HepG2 (cell line): ENCODE results near the gene DAAM1. TPM values are rescaled to one million over a fixed set of nuclear protein-coding genes. Genes with fewer than 3 reads are reported as not detected.

ENCODE experiments used
- ATAC-seq: fragments of 200-7000 bp; cut with Tn5 transposase; 3 replicates; pipeline ENCODE4 v1.9.1; 2020; ENCODE audit warnings: mild to moderate bottlenecking, moderate library complexity
- BruUV-seq: library from RNA; stranded (reverse); fragments of 400-500 nt; replicated peaks from 2 replicates; lab custom pipeline; 2021; lab: Mats Ljungman, UMichigan
- CTCF ChIA-PET: fragments of 300-600 bp; formaldehyde crosslinking; extraction: SDS; loops from one replicate; lab custom pipeline; 2021; ENCODE audit warnings: low total read pairs, inconsistent platforms, low intra/inter-chr PET ratio; lab: Yijun Ruan, JAX
- POLR2A ChIA-PET: fragments of 350-600 bp; sonication (Branson Sonifier 250); formaldehyde crosslinking; loops from one replicate; lab custom pipeline; 2020; ENCODE audit warnings: antibody characterized with exemption, inconsistent platforms; lab: Yijun Ruan, JAX
- DNase-seq: peaks from one replicate; pipeline ENCODE4 v3.0.0-alpha.2; 2015; ENCODE audit warnings: low spot score
- FAIRE-seq: peaks from 3 replicates; lab custom pipeline; 2011; peaks lifted over from hg19 to GRCh38; lab: Jason Lieb, UNC
- H2AFZ ChIP-seq: one replicate; pipeline ENCODE4 v1.6.1; 2011; ENCODE audit warnings: low read length, inconsistent platforms
- H3K27ac ChIP-seq: fragments of 300-600 bp; 3 replicates; pipeline ENCODE4 v1.8.0; 2011; ENCODE audit warnings: mixed run types, mild to moderate bottlenecking, mixed read lengths, low read length, inconsistent platforms; ENCODE audit not compliant: insufficient read depth; ENCODE audit errors: extremely low read length
- H3K27me3 ChIP-seq, 2 experiments: fragments of 200-600 bp in 1 of 2; 2 replicates in 1 of 2; 3 replicates in 1 of 2; pipeline versions ENCODE4 v1.6.0 to v1.8.0; 2011; ENCODE audit warnings: low read length in 2 of 2, mild to moderate bottlenecking in 2 of 2, moderate library complexity in 2 of 2, inconsistent platforms in 1 of 2; ENCODE audit not compliant: insufficient read depth in 2 of 2, control insufficient read depth in 1 of 2
- H3K36me3 ChIP-seq, 2 experiments: fragments of 200-600 bp in 1 of 2; replicated peaks in 1 of 2; 2 replicates in 1 of 2; 3 replicates in 1 of 2; pipeline versions ENCODE4 v1.5.1 to v1.8.0; 2011; ENCODE audit warnings: low read length in 2 of 2, inconsistent platforms in 1 of 2; ENCODE audit not compliant: insufficient read depth in 2 of 2, control insufficient read depth in 1 of 2
- H3K4me1 ChIP-seq: 2 replicates; pipeline ENCODE4 v1.5.1; 2012; ENCODE audit warnings: low read length, inconsistent platforms; ENCODE audit not compliant: insufficient read depth
- H3K4me2 ChIP-seq: 2 replicates; pipeline ENCODE4 v1.6.0; 2011; ENCODE audit warnings: low read depth, low read length, inconsistent platforms
- H3K4me3 ChIP-seq, 3 experiments: fragments of 200-600 bp in 1 of 3; sonication (generic), shearing (Covaris generic) in 1 of 3; replicated peaks in 1 of 3; 2 replicates each; pipeline ENCODE4 v1.5.1; 2011 to 2016; ENCODE audit warnings: low read length in 3 of 3, inconsistent platforms in 2 of 3, low read depth in 2 of 3, mild to moderate bottlenecking in 2 of 3, control low read depth in 1 of 3, mixed read lengths in 1 of 3; ENCODE audit not compliant: insufficient read depth in 1 of 3
- H3K79me2 ChIP-seq: one replicate; pipeline ENCODE4 v1.6.1; 2011; ENCODE audit warnings: low read length, inconsistent platforms; ENCODE audit not compliant: insufficient read depth
- H3K9ac ChIP-seq: 2 replicates; pipeline ENCODE4 v1.6.0; 2011; ENCODE audit warnings: mild to moderate bottlenecking, low read depth, low read length, inconsistent platforms; ENCODE audit not compliant: insufficient read depth
- H3K9me3 ChIP-seq: 2 replicates; pipeline ENCODE4 v1.5.1; 2012; ENCODE audit warnings: mild to moderate bottlenecking, low read length
- H4K20me1 ChIP-seq: 2 replicates; pipeline ENCODE4 v1.6.0; 2011; ENCODE audit warnings: inconsistent platforms, mild to moderate bottlenecking, low read length, moderate library complexity; ENCODE audit not compliant: insufficient read depth
- ARID4A ChIP-seq: sonication (generic); formaldehyde crosslinking; IDR thresholded peaks from 2 replicates; pipeline ENCODE4 v1.5.0; 2020; ENCODE audit warnings: mild to moderate bottlenecking, missing genetic modification reagents, borderline replicate concordance
- ELF1 ChIP-seq: sonication (generic); formaldehyde crosslinking; IDR thresholded peaks from 2 replicates; pipeline ENCODE4 v1.4.0; 2020; ENCODE audit warnings: missing genetic modification reagents
- HNF1A ChIP-seq, 2 experiments: sonication (generic) in 1 of 2; formaldehyde crosslinking in 1 of 2; IDR thresholded peaks; 2 replicates each; pipeline versions ENCODE4 v1.4.0 to v1.6.1; 2016 to 2020; ENCODE audit warnings: borderline replicate concordance in 1 of 2, low read depth in 1 of 2, mild to moderate bottlenecking in 1 of 2, missing genetic modification reagents in 1 of 2
- HOXA9 ChIP-seq: sonication (generic); formaldehyde crosslinking; IDR thresholded peaks from 2 replicates; pipeline ENCODE4 v1.8.1; 2022; ENCODE audit warnings: missing genetic modification reagents, mild to moderate bottlenecking, moderate library complexity, borderline replicate concordance
- MBD4 ChIP-seq: IDR thresholded peaks from 2 replicates; pipeline ENCODE4 v1.6.1; 2012; ENCODE audit warnings: low read length, inconsistent platforms, borderline replicate concordance
- RARA ChIP-seq: IDR thresholded peaks from 2 replicates; pipeline ENCODE4 v1.6.1; 2016; ENCODE audit warnings: missing genetic modification reagents, missing compliant biosample characterization
- RBFOX2 ChIP-seq: fragments of 200-400 bp; formaldehyde crosslinking; IDR thresholded peaks from 2 replicates; pipeline ENCODE4 v1.6.1; 2017; ENCODE audit warnings: low read depth, mild to moderate bottlenecking, low read length
- TEAD3 ChIP-seq: optimal IDR thresholded peaks from 2 replicates; pipeline ENCODE3; 2016; ENCODE audit warnings: borderline replicate concordance
- ZHX1 ChIP-seq: sonication (generic); formaldehyde crosslinking; IDR thresholded peaks from 2 replicates; pipeline ENCODE4 v1.8.1; 2022; ENCODE audit warnings: low read depth, mild to moderate bottlenecking, missing genetic modification reagents
- ZMYM3 ChIP-seq: sonication (generic); formaldehyde crosslinking; IDR thresholded peaks from 2 replicates; pipeline ENCODE4 v1.5.1; 2020; ENCODE audit warnings: mild to moderate bottlenecking, missing genetic modification reagents
- ZNF660 ChIP-seq: sonication (generic); formaldehyde crosslinking; IDR thresholded peaks from 2 replicates; pipeline ENCODE4 v1.5.1; 2020; ENCODE audit warnings: mild to moderate bottlenecking, low read depth, missing genetic modification reagents, borderline replicate concordance
- WGBS: methylation state at CpG from one replicate; pipeline ENCODE4 v1.1.6; 2017; ENCODE audit warnings: low lambda C conversion rate; 5-methylcytosine and 5-hydroxymethylcytosine counted together
- in situ Hi-C: cut with HindIII; loops from 2 replicates; pipeline ENCODE4 v1.10.0; 2017; ENCODE audit warnings: low pct_unique_long_range_greater_than_20kb; ENCODE audit not compliant: extremely low pct_ligation_motif_present
- intact Hi-C: fragments of 100-400 bp; cut with micrococcal nuclease; formaldehyde crosslinking; loops from one replicate; pipeline ENCODE4 v1.10.0; 2022; ENCODE audit not compliant: unreplicated experiment
- polyA plus RNA-seq, 8 experiments: library from polyadenylated mRNA; depleted of rRNA in 3 of 8; stranded (reverse) in 7 of 8; unstranded in 1 of 8; fragments of >200 nt; fragmentation: Illumina TruSeq in 4 of 8; extraction: Trizol in 4 of 8; gene quantifications; 2 replicates each; pipeline versions ENCODE4 v1.2.1 to v1.2.3, GENCODE V29; 2011 to 2016; ENCODE audit warnings: low read depth in 4 of 8, missing spikeins in 1 of 8, mixed read lengths in 1 of 8; ENCODE audit not compliant: insufficient read depth in 1 of 8
- total RNA-seq, 5 experiments: library from RNA; depleted of rRNA; stranded (reverse); fragments of >200 nt; fragmentation: Illumina TruSeq; extraction: Trizol; gene quantifications; 2 replicates each; pipeline ENCODE4 v1.2.3, GENCODE V29; 2016; ENCODE audit warnings: low read depth in 1 of 5

Gene DAAM1
- total and polyA plus RNA-seq, 2 of the 13 experiments (the other 11 are each of a cell fraction or from before 2014, with no cell fraction given) = 10.9 to 24.5 TPM

GRCh38 chr14:59161561-59162175, 26.8 kb upstream of the DAAM1 start:
- H3K4me2 ChIP-seq = peak overlapping the region; percentile 73
- H3K27me3 ChIP-seq = no peaks in the 10 kb centered on the region
- in situ Hi-C loops (no loop called here), intact Hi-C loops (no loop called here)
- ATAC-seq = peak; percentile 94
- no peaks in the 10 kb centered on the region for H3K79me2 ChIP-seq
- WGBS = 3% methylated on average over 7 of the region's 7 CpGs
- no TSS peak for BruUV-seq
- no peaks in the 10 kb centered on the region for H4K20me1 ChIP-seq
- H3K4me3 ChIP-seq = peak overlapping the region in 2 of 3 experiments; percentile 0 to 47; a peak in 2 of 6 replicates
- ChIA-PET POLR2A (interaction anchor here (1.8 kb wide), 1 partner anchor 27 kb away, joined by 5 read pairs; the partner anchor contains the start of gene DAAM1), CTCF (no interaction called here)
- no peaks in the 10 kb centered on the region for H3K36me3 ChIP-seq
- H2AFZ ChIP-seq = no peak overlapping the region
- no peaks in the 10 kb centered on the region for H3K9me3 ChIP-seq
- H3K27ac ChIP-seq = peak overlapping the region; percentile 72
- H3K4me1 ChIP-seq = peaks cover 21% of the 10 kb centered on the region
- peak overlapping the region; percentile 74 for H3K9ac ChIP-seq
- DNase-seq = peak; percentile 94
- peak; percentile 89 for FAIRE-seq
- TF ChIP-seq RBFOX2 (no peak), ZHX1 (CRISPR knock-in tag) (no peak), HNF1A (IDR thresholded peaks at IDR 0.05; ENCODE audit: low read depth) (0 out of 2 replicates have a peak, but pooled peaks have one; percentile 17), HNF1A (CRISPR knock-in tag; IDR thresholded peaks at IDR 0.05; ENCODE audit: borderline replicate concordance) (peak; percentile 40; the same call in 1 of the 2 replicates), HOXA9 (no peak), RARA (CRISPR knock-in tag) (peak; percentile 70), ZNF660 (CRISPR knock-in tag) (no peak), ZMYM3 (CRISPR knock-in tag) (peak; percentile 42; the same call in 1 of the 2 replicates), MBD4 (no peak), TEAD3 (CRISPR knock-in tag) (peak; percentile 28), ELF1 (CRISPR knock-in tag) (peak; percentile 46; the same call in 1 of the 2 replicates), ARID4A (peak; percentile 64; the same call in 1 of the 2 replicates)
